Peyer's patch (tissue), 4 donors: Measurements from ENCODE around the gene ZNF879. TPM values are rescaled to one million over a fixed set of nuclear protein-coding genes. Genes with fewer than 3 reads are reported as not detected.

Source experiments
- DNase-seq, 3 donors: peaks; one replicate each; pipeline ENCODE4 v3.0.0-alpha.2; 2017 to 2019
- H3K27ac ChIP-seq, 4 donors: fragments of 200-600 bp; sonication (generic); one replicate each; pipeline ENCODE4 v1.5.1; 2016 to 2019
- H3K27me3 ChIP-seq, 2 donors: fragments of 200-600 bp; sonication (generic); one replicate each; pipeline ENCODE4 v1.5.1; 2019
- H3K36me3 ChIP-seq, 3 donors: fragments of 200-600 bp; sonication (generic); one replicate each; pipeline ENCODE4 v1.5.1; 2016 to 2019
- H3K4me1 ChIP-seq, 4 donors: fragments of 200-600 bp; sonication (generic); one replicate each; pipeline ENCODE4 v1.5.1; 2016 to 2019
- H3K4me3 ChIP-seq, 4 donors: fragments of 200-600 bp; sonication (generic); 1 replicate in 3 of 4; 2 replicates in 1 of 4; pipeline ENCODE4 v1.5.1; 2016 to 2019; ENCODE audit warnings: mild to moderate bottlenecking in 1 of 4
- H3K9me3 ChIP-seq, 4 donors: fragments of 200-600 bp; sonication (generic); one replicate each; pipeline ENCODE4 v1.5.1; 2016 to 2019; ENCODE audit warnings: mild to moderate bottlenecking in 1 of 4
- CTCF ChIP-seq, 6 experiments: fragments of 450-650 bp in 4 of 6; fragments of 200-600 bp in 2 of 6; sonication (generic) in 1 of 6; IDR thresholded peaks; one replicate each; pipeline ENCODE4 v1.5.1; 2017 to 2019; ENCODE audit warnings: antibody characterized with exemption in 6 of 6, mild to moderate bottlenecking in 3 of 6, moderate library complexity in 1 of 6
- POLR2A ChIP-seq, 2 donors: fragments of 450-650 bp; IDR thresholded peaks; one replicate each; pipeline ENCODE4 v1.5.1; 2017; ENCODE audit warnings: antibody characterized with exemption in 2 of 2, mild to moderate bottlenecking in 2 of 2, moderate library complexity in 2 of 2
- total RNA-seq, 4 donors: library from RNA; depleted of rRNA; stranded (reverse); fragments of >200 nt; gene quantifications; one replicate each; pipeline ENCODE4 v1.1.0, GENCODE V29; 2016

The ZNF879 gene
- total RNA-seq, 4 donors from 2014 or later, result 3.2 to 28.1 (median 6.2) TPM

GRCh38 chr5:178996156-178996555, 27.4 kb upstream of the ZNF879 start:
- Histone ChIP-seq H3K4me3 (no peak overlapping the region), H3K36me3 (no peaks in the 10 kb centered on the region), H3K27ac (no peak overlapping the region), H3K27me3 (no peaks in the 10 kb centered on the region), H3K4me1 (no peaks in the 10 kb centered on the region), H3K9me3 (peaks cover 0 to 12% (median 0%) of the 10 kb centered on the region in 4 donors)
- no peak for DNase-seq
- TF ChIP-seq POLR2A (IDR thresholded peaks at IDR 0.05) (no peak), CTCF (IDR thresholded peaks at IDR 0.05) (no peak)

GRCh38 chr5:178997191-178997590, 26.4 kb upstream of the ZNF879 start:
- TF ChIP-seq POLR2A (IDR thresholded peaks at IDR 0.05) (no peak), CTCF (IDR thresholded peaks at IDR 0.05) (no peak)
- no peaks in the 10 kb centered on the region for H3K4me1 ChIP-seq
- no peaks in the 10 kb centered on the region for H3K36me3 ChIP-seq
- no peaks in the 10 kb centered on the region for H3K27me3 ChIP-seq
- DNase-seq, result no peak
- no peak overlapping the region for H3K27ac ChIP-seq
- H3K4me3 ChIP-seq, result no peak overlapping the region
- H3K9me3 ChIP-seq, result peaks cover 0 to 12% (median 0%) of the 10 kb centered on the region in 4 donors

GRCh38 chr5:178998441-178998840, 25.2 kb upstream of the ZNF879 start:
- Histone ChIP-seq H3K4me3 (no peak overlapping the region), H3K9me3 (peaks cover 0 to 12% (median 0%) of the 10 kb centered on the region in 4 donors), H3K27ac (no peak overlapping the region), H3K27me3 (no peaks in the 10 kb centered on the region), H3K4me1 (no peaks in the 10 kb centered on the region), H3K36me3 (no peaks in the 10 kb centered on the region)
- no peak for TF ChIP-seq POLR2A (IDR thresholded peaks at IDR 0.05)
- TF ChIP-seq CTCF (IDR thresholded peaks at IDR 0.05), result no peak
- no peak for DNase-seq

GRCh38 chr5:179006564-179006963, 17.0 kb upstream of the ZNF879 start:
- H3K9me3 ChIP-seq, result peaks cover 0 to 3% (median 0%) of the 10 kb centered on the region in 4 donors
- no peaks in the 10 kb centered on the region for H3K4me1 ChIP-seq
- H3K27me3 ChIP-seq, result no peaks in the 10 kb centered on the region
- no peaks in the 10 kb centered on the region for H3K36me3 ChIP-seq
- no peak overlapping the region for H3K27ac ChIP-seq
- TF ChIP-seq CTCF (IDR thresholded peaks at IDR 0.05) (no peak), POLR2A (IDR thresholded peaks at IDR 0.05) (no peak)
- no peak overlapping the region for H3K4me3 ChIP-seq
- DNase-seq, result no peak

GRCh38 chr5:179008667-179009066, 14.9 kb upstream of the ZNF879 start:
- Histone ChIP-seq H3K27ac (no peak overlapping the region), H3K36me3 (no peaks in the 10 kb centered on the region), H3K9me3 (peaks cover 0 to 4% (median 2%) of the 10 kb centered on the region in 4 donors), H3K27me3 (no peaks in the 10 kb centered on the region), H3K4me1 (no peaks in the 10 kb centered on the region), H3K4me3 (no peak overlapping the region)
- TF ChIP-seq POLR2A (IDR thresholded peaks at IDR 0.05), result no peak
- no peak for TF ChIP-seq CTCF (IDR thresholded peaks at IDR 0.05)
- DNase-seq, result no peak
